Natural killer cell (primary cell): ENCODE measurements around the gene NR2F1-AS1. TPM values are rescaled to one million over a fixed set of nuclear protein-coding genes. Genes with fewer than 3 reads are reported as not detected.

Source experiments
- ATAC-seq, 3 donors: fragments of 150-1000 bp in 2 of 3; fragments of 200-7000 bp in 1 of 3; cut with Tn5 transposase; 1 replicate in 1 of 3; 2 replicates in 2 of 3; pipeline ENCODE4 v1.10.0; 2021; ENCODE audit warnings: mild to moderate bottlenecking in 2 of 3, moderate library complexity in 2 of 3
- DNase-seq, 2 donors: peaks; one replicate each; pipeline versions ENCODE4 v3.0.0 to v3.0.0-alpha.2; 2013 to 2021; ENCODE audit warnings: mixed read lengths in 1 of 2
- H3K27ac ChIP-seq: one replicate; pipeline ENCODE4 v1.5.1; 2013; ENCODE audit warnings: mild to moderate bottlenecking, low read length
- H3K27me3 ChIP-seq: one replicate; pipeline ENCODE4 v1.6.1; 2013; ENCODE audit warnings: low read length; ENCODE audit not compliant: control insufficient read depth, insufficient read depth
- H3K36me3 ChIP-seq: one replicate; pipeline ENCODE4 v1.6.1; 2013; ENCODE audit warnings: low read length; ENCODE audit not compliant: control insufficient read depth, insufficient read depth
- H3K4me1 ChIP-seq: one replicate; pipeline ENCODE4 v1.6.1; 2013; ENCODE audit warnings: low read length; ENCODE audit not compliant: control insufficient read depth, insufficient read depth
- H3K4me3 ChIP-seq: one replicate; pipeline ENCODE4 v1.5.1; 2013; ENCODE audit warnings: low read length
- H3K9me3 ChIP-seq: one replicate; pipeline ENCODE4 v1.6.1; 2013; ENCODE audit warnings: low read length; ENCODE audit not compliant: control insufficient read depth, insufficient read depth
- H3K27ac Mint-ChIP-seq, 2 donors: one replicate each; pipeline ENCODE4 v1.8.0; 2022; ENCODE audit warnings: mild to moderate bottlenecking in 2 of 2, mixed read lengths in 2 of 2, moderate library complexity in 1 of 2
- H3K27me3 Mint-ChIP-seq, 2 donors: one replicate each; pipeline ENCODE4 v1.8.0; 2022; ENCODE audit warnings: low read depth in 2 of 2, mixed read lengths in 2 of 2
- H3K36me3 Mint-ChIP-seq: one replicate; pipeline ENCODE4 v1.8.0; 2022; ENCODE audit warnings: mixed read lengths
- H3K4me1 Mint-ChIP-seq, 2 donors: one replicate each; pipeline ENCODE4 v1.8.0; 2022; ENCODE audit warnings: mixed read lengths in 2 of 2
- H3K4me3 Mint-ChIP-seq: one replicate; pipeline ENCODE4 v1.8.0; 2022; ENCODE audit warnings: mild to moderate bottlenecking, moderate library complexity, mixed read lengths
- H3K9me3 Mint-ChIP-seq, 2 donors: one replicate each; pipeline ENCODE4 v1.8.0; 2022; ENCODE audit warnings: mixed read lengths in 2 of 2
- WGBS: methylation state at CpG from one replicate; pipeline ENCODE4 v1.1.7; 2013; ENCODE audit warnings: missing lambda C conversion rate; ENCODE audit not compliant: insufficient coverage; 5-methylcytosine and 5-hydroxymethylcytosine counted together
- intact Hi-C: fragments of 100-400 bp; cut with micrococcal nuclease; formaldehyde crosslinking; loops from one replicate; pipeline ENCODE4 v1.14.2; 2022
- total RNA-seq, 4 donors: library from RNA; stranded (reverse); fragments of 120-200 nt in 1 of 4; gene quantifications; one replicate each; pipeline versions ENCODE4 v1.2.3 to v1.2.4, GENCODE V29; 2013 to 2022
- TF ChIP-seq, protein P1 (sequence below): fragments of 200-600 bp; IDR thresholded peaks from one replicate; pipeline ENCODE4 v1.8.0; 2022; ENCODE audit warnings: antibody characterized with exemption

Gene NR2F1-AS1
- total RNA-seq, 3 donors from 2014 or later (not counting 1 experiment from before 2014, with no cell fraction given) = not detected

- Mint-ChIP-seq H3K9me3 (no peaks in the 10 kb centered on the region), H3K27me3 (peaks cover 63 to 81% of the 10 kb centered on the region in 2 donors), H3K36me3 (no peaks in the 10 kb centered on the region), H3K4me3 (peak overlapping the region; percentile 68), H3K4me1 (peaks cover 22 to 26% of the 10 kb centered on the region in 2 donors), H3K27ac (no peak overlapping the region)
- DNase-seq (no peak), ATAC-seq (no peak)
- 65% methylated on average over 5 of the region's 6 CpGs for WGBS
- Histone ChIP-seq H3K4me1 (peaks cover 18% of the 10 kb centered on the region), H3K27me3 (peaks cover 68% of the 10 kb centered on the region), H3K27ac (no peak overlapping the region), H3K4me3 (no peak overlapping the region), H3K36me3 (no peaks in the 10 kb centered on the region), H3K9me3 (no peaks in the 10 kb centered on the region)
- intact Hi-C loops = no loop called here
- TF ChIP-seq, protein P1, sequence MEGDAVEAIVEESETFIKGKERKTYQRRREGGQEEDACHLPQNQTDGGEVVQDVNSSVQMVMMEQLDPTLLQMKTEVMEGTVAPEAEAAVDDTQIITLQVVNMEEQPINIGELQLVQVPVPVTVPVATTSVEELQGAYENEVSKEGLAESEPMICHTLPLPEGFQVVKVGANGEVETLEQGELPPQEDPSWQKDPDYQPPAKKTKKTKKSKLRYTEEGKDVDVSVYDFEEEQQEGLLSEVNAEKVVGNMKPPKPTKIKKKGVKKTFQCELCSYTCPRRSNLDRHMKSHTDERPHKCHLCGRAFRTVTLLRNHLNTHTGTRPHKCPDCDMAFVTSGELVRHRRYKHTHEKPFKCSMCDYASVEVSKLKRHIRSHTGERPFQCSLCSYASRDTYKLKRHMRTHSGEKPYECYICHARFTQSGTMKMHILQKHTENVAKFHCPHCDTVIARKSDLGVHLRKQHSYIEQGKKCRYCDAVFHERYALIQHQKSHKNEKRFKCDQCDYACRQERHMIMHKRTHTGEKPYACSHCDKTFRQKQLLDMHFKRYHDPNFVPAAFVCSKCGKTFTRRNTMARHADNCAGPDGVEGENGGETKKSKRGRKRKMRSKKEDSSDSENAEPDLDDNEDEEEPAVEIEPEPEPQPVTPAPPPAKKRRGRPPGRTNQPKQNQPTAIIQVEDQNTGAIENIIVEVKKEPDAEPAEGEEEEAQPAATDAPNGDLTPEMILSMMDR = no peak
Observed at GRCh38 chr5:93589152-93589828, 8.3 kb upstream of the NR2F1-AS1 start.

- TF ChIP-seq, protein P1 = no peak
- Histone ChIP-seq H3K4me3 (no peak overlapping the region), H3K27ac (no peak overlapping the region), H3K27me3 (peaks cover 65% of the 10 kb centered on the region), H3K36me3 (no peaks in the 10 kb centered on the region), H3K4me1 (peaks cover 21% of the 10 kb centered on the region), H3K9me3 (no peaks in the 10 kb centered on the region)
- H3K9me3 Mint-ChIP-seq = no peaks in the 10 kb centered on the region
- peak in 1 of 3 donors; percentile 21 for ATAC-seq
- H3K27me3 Mint-ChIP-seq = peaks cover 58 to 74% of the 10 kb centered on the region in 2 donors
- no peaks in the 10 kb centered on the region for H3K36me3 Mint-ChIP-seq
- no peak overlapping the region for H3K27ac Mint-ChIP-seq
- WGBS = 12% methylated on average over 74 of the region's 78 CpGs
- H3K4me1 Mint-ChIP-seq = peaks cover 22 to 23% of the 10 kb centered on the region in 2 donors
- intact Hi-C loops = no loop called here
- DNase-seq = no peak
- H3K4me3 Mint-ChIP-seq = peak overlapping the region; percentile 68
Observed at GRCh38 chr5:93588352-93589151, 7.5 kb upstream of the NR2F1-AS1 start.

DNA sequence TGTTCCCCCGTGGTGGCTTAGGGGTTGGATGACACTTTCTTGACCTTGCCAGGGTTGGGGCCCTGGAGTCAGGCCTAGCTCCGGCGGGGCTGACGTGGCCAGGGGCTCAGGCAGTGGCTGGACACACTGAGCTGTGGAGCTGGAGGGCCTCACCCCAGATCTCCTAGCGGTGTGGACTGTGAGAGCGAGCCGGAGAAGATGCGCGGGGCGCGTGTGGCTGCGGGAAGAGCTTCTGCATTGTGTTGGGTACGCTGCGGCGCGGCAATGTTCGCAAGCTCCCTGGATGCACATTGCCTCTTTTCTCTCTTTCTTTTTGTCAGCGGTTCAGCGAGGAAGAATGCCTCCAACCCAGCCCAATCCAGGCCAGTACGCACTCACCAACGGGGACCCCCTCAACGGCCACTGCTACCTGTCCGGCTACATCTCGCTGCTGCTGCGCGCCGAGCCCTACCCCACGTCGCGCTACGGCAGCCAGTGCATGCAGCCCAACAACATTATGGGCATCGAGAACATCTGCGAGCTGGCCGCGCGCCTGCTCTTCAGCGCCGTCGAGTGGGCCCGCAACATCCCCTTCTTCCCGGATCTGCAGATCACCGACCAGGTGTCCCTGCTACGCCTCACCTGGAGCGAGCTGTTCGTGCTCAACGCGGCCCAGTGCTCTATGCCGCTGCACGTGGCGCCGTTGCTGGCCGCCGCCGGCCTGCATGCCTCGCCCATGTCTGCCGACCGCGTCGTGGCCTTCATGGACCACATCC is 6.8 kb upstream of the NR2F1-AS1 start:
- H3K4me3 Mint-ChIP-seq = peak overlapping the region; percentile 59
- DNase-seq = no peak
- peaks cover 67% of the 10 kb centered on the region for H3K27me3 ChIP-seq

More for the DNA sequence above, 6.8 kb upstream of the NR2F1-AS1 start:
- H3K27ac Mint-ChIP-seq = no peak overlapping the region
- H3K36me3 Mint-ChIP-seq = no peaks in the 10 kb centered on the region
- TF ChIP-seq, protein P1 = no peak
- no peaks in the 10 kb centered on the region for H3K9me3 Mint-ChIP-seq
- no peak overlapping the region for H3K4me3 ChIP-seq
- ATAC-seq = peak in 2 of 3 donors; percentile 9 to 27
- H3K9me3 ChIP-seq = no peaks in the 10 kb centered on the region
- intact Hi-C loops = no loop called here
- H3K36me3 ChIP-seq = no peaks in the 10 kb centered on the region
- WGBS = 13% methylated on average over 59 of the region's 59 CpGs
- H3K27me3 Mint-ChIP-seq = peaks cover 51 to 66% of the 10 kb centered on the region in 2 donors
- H3K27ac ChIP-seq = no peak overlapping the region
- H3K4me1 ChIP-seq = peaks cover 28% of the 10 kb centered on the region
- peaks cover 20 to 22% of the 10 kb centered on the region in 2 donors for H3K4me1 Mint-ChIP-seq
